H1 (cell line): ENCODE measurements around the gene VASH1.

Source experiments
- ATF2 ChIP-seq: IDR thresholded peaks from 2 replicates; pipeline ENCODE4 v1.6.1; 2012; ENCODE audit warnings: low read length, inconsistent platforms
- BACH1 ChIP-seq: IDR thresholded peaks from 2 replicates; pipeline ENCODE4 v1.6.1; 2012; ENCODE audit warnings: low read length, improper control_type of control experiment
- CHD2 ChIP-seq: IDR thresholded peaks from 2 replicates; pipeline ENCODE4 v1.6.1; 2012; ENCODE audit warnings: low read length, improper control_type of control experiment
- CTCF ChIP-seq, 3 experiments: IDR thresholded peaks; 1 replicate in 2 of 3; 2 replicates in 1 of 3; pipeline versions ENCODE4 v1.5.1 to v1.6.1; 2011; ENCODE audit warnings: low read length in 3 of 3, mild to moderate bottlenecking in 3 of 3, inconsistent platforms in 2 of 3, low read depth in 1 of 3, moderate library complexity in 1 of 3; ENCODE audit not compliant: insufficient read depth in 1 of 3; ENCODE audit errors: control extremely low read depth in 1 of 3
- EZH2 ChIP-seq: fragments of 200-600 bp; sonication (generic); IDR thresholded peaks from 2 replicates; pipeline ENCODE4 v1.7.1; 2012; ENCODE audit warnings: low read depth, mild to moderate bottlenecking, moderate library complexity, low read length, inconsistent platforms; ENCODE audit not compliant: severe bottlenecking
- GABPA ChIP-seq: IDR thresholded peaks from 2 replicates; pipeline ENCODE4 v1.6.1; 2011; ENCODE audit warnings: mild to moderate bottlenecking, low read length, moderate library complexity, borderline replicate concordance; ENCODE audit not compliant: insufficient read depth
- HDAC6 ChIP-seq: IDR thresholded peaks from one replicate; pipeline ENCODE4 v1.7.1; 2012; ENCODE audit warnings: low read depth, mild to moderate bottlenecking, inconsistent platforms, low read length, moderate library complexity
- MAX ChIP-seq: IDR thresholded peaks from 2 replicates; pipeline ENCODE4 v1.6.1; 2012; ENCODE audit warnings: inconsistent platforms
- TAF1 ChIP-seq: IDR thresholded peaks from 2 replicates; pipeline ENCODE4 v1.6.1; 2011; ENCODE audit warnings: mild to moderate bottlenecking, low read depth, low read length

GRCh38 chr14:76727384-76727783 is 33.9 kb upstream of the VASH1 start:
- TF ChIP-seq CTCF (IDR thresholded peaks at IDR 0.05; ENCODE audit: control extremely low read depth in 1 of 3, insufficient read depth in 1 of 3, low read depth in 1 of 3, low read length in 3 of 3) (no peak), ATF2 (no peak), CHD2 (no peak), GABPA (no peak), TAF1 (no peak), BACH1 (no peak), HDAC6 (no peak), MAX (no peak), EZH2 (no peak)
